Aorta (tissue), 5 donors: Measurements from ENCODE around the gene NACA2. TPM values are rescaled to one million over a fixed set of nuclear protein-coding genes. Genes with fewer than 3 reads are reported as not detected.
"Not testable (repeated sequence)": the region's sequence is repeated elsewhere in the genome, so short reads cannot be mapped to it uniquely, and the experiment has no call there.

Source experiments
- ATAC-seq: fragments of 200-7000 bp; cut with Tn5 transposase; one replicate; pipeline ENCODE4 v1.9.1; 2022; ENCODE audit warnings: moderate library complexity; ENCODE audit not compliant: low FRiP score
- DNase-seq, 2 donors: peaks; one replicate each; pipeline ENCODE4 v3.0.0-alpha.2; 2020
- H3K27ac ChIP-seq, 2 donors: one replicate each; pipeline ENCODE4 v1.5.1; 2013; ENCODE audit warnings: low read length in 2 of 2, mild to moderate bottlenecking in 2 of 2, moderate library complexity in 2 of 2, control low read depth in 1 of 2, inconsistent platforms in 1 of 2, low read depth in 1 of 2
- H3K27me3 ChIP-seq, 2 donors: one replicate each; pipeline ENCODE4 v1.6.1; 2013; ENCODE audit warnings: control low read depth in 1 of 2, low read length in 1 of 2, mild to moderate bottlenecking in 1 of 2, moderate library complexity in 1 of 2; ENCODE audit not compliant: insufficient read depth in 2 of 2, control insufficient read depth in 1 of 2
- H3K36me3 ChIP-seq, 2 donors: one replicate each; pipeline ENCODE4 v1.6.1; 2013; ENCODE audit warnings: control low read depth in 1 of 2, low read length in 1 of 2, mild to moderate bottlenecking in 1 of 2; ENCODE audit not compliant: insufficient read depth in 2 of 2, control insufficient read depth in 1 of 2
- H3K4me1 ChIP-seq, 2 donors: one replicate each; pipeline ENCODE4 v1.6.1; 2013; ENCODE audit warnings: low read length in 2 of 2, control low read depth in 1 of 2, mild to moderate bottlenecking in 1 of 2, moderate library complexity in 1 of 2; ENCODE audit not compliant: insufficient read depth in 2 of 2, control insufficient read depth in 1 of 2
- H3K4me3 ChIP-seq, 2 donors: one replicate each; pipeline ENCODE4 v1.5.1; 2013; ENCODE audit warnings: low read length in 2 of 2, control low read depth in 1 of 2, mild to moderate bottlenecking in 1 of 2
- H3K9me3 ChIP-seq: one replicate; pipeline ENCODE4 v1.6.1; 2013; ENCODE audit warnings: mild to moderate bottlenecking, low read length; ENCODE audit not compliant: control insufficient read depth
- whole genome bisulfite sequencing, 2 donors: extraction: QIAGEN DNeasy Blood & Tissue Kit; methylation state at CpG; one replicate each; pipeline ENCODE4 v1.1.7; 2013; 5-methylcytosine and 5-hydroxymethylcytosine counted together
- intact Hi-C, 2 donors: fragments of 100-400 bp; cut with DNase I; formaldehyde crosslinking; loops; one replicate each; pipeline versions ENCODE4 v1.14.2 to v1.15.0; 2022
- polyA plus RNA-seq, 2 donors: library from polyadenylated mRNA; stranded (reverse); fragments of 200-250 nt; gene quantifications; one replicate each; pipeline ENCODE4 v1.2.3, GENCODE V29; 2013
- total RNA-seq, 2 donors: library from RNA; stranded (reverse); fragmentation: NEBNext Ultra II Directional; extraction: Animal tissue kit (Norgen Biotek cat#: 25700); gene quantifications; one replicate each; pipeline ENCODE4 v1.2.1, GENCODE V29; 2021
- donor health status: healthy with polysubstance abuse.
- donor health status: Bipolar disorder and iron deficiency.
- donor health status: DM: no; HTN: no; CAD: no.
- donor health status: DM: no; HTN: no; CAD: no.
- donor health status: DM: yes; HTN: yes; CAD: no.

The NACA2 gene
- total and polyA plus RNA-seq, 4 donors = 0.20 TPM; not detected in 3

GRCh38 chr17:61579347-61579746 lies 11.7 kb downstream of the NACA2 start:
- WGBS, 2 donors = 61 to 75% methylated on average over 3 of the region's 3 CpGs
- Histone ChIP-seq H3K4me1 (no peaks in the 10 kb centered on the region), H3K36me3 (no peaks in the 10 kb centered on the region), H3K27ac (no peak overlapping the region), H3K4me3 (no peak overlapping the region), H3K9me3 (no peaks in the 10 kb centered on the region), H3K27me3 (no peaks in the 10 kb centered on the region)
- intact Hi-C loops = no loop called here
- ATAC-seq (no peak), DNase-seq (no peak)

GRCh38 chr17:61578645-61579044 lies 12.4 kb downstream of the NACA2 start:
- Histone ChIP-seq H3K27me3 (no peaks in the 10 kb centered on the region), H3K36me3 (no peaks in the 10 kb centered on the region), H3K9me3 (no peaks in the 10 kb centered on the region), H3K4me1 (no peaks in the 10 kb centered on the region), H3K27ac (no peak overlapping the region), H3K4me3 (no peak overlapping the region)
- ATAC-seq (no peak), DNase-seq (no peak)
- WGBS, 2 donors = 83 to 86% methylated on average over 4 of the region's 4 CpGs
- intact Hi-C loops = no loop called here

GRCh38 chr17:61575983-61576382 lies 15.0 kb downstream of the NACA2 start:
- no peak overlapping the region for H3K4me3 ChIP-seq
- H3K9me3 ChIP-seq = no peaks in the 10 kb centered on the region
- H3K36me3 ChIP-seq = no peaks in the 10 kb centered on the region
- WGBS, 2 donors = 95 to 96% methylated on average over 2 of the region's 2 CpGs
- intact Hi-C loops = no loop called here
- H3K27ac ChIP-seq = no peak overlapping the region
- peaks cover 0 to 1% of the 10 kb centered on the region in 2 donors for H3K27me3 ChIP-seq
- ATAC-seq = no peak
- no peaks in the 10 kb centered on the region for H3K4me1 ChIP-seq
- no peak for DNase-seq

GRCh38 chr17:61575352-61575975 lies 15.6 kb downstream of the NACA2 start:
- WGBS, 2 donors = 69 to 71% methylated on average over 5 of the region's 5 CpGs
- H3K4me3 ChIP-seq = no peak overlapping the region
- H3K27ac ChIP-seq = no peak overlapping the region
- intact Hi-C loops = no loop called here
- no peak for ATAC-seq
- DNase-seq = no peak
- no peaks in the 10 kb centered on the region for H3K4me1 ChIP-seq
- H3K27me3 ChIP-seq = peaks cover 0 to 1% of the 10 kb centered on the region in 2 donors
- H3K36me3 ChIP-seq = no peaks in the 10 kb centered on the region
- no peaks in the 10 kb centered on the region for H3K9me3 ChIP-seq

GRCh38 chr17:61574542-61575351 lies 16.3 kb downstream of the NACA2 start:
- ATAC-seq (no peak), DNase-seq (no peak)
- WGBS, 2 donors = 8 to 11% methylated on average over 9 of the region's 9 CpGs
- intact Hi-C loops = no loop called here
- Histone ChIP-seq H3K27ac (no peak overlapping the region), H3K36me3 (no peaks in the 10 kb centered on the region), H3K4me1 (no peaks in the 10 kb centered on the region), H3K9me3 (no peaks in the 10 kb centered on the region), H3K27me3 (peaks cover 0 to 1% of the 10 kb centered on the region in 2 donors), H3K4me3 (no peak overlapping the region)

- ATAC-seq, intact Hi-C loops: not testable (repeated sequence)
- WGBS, 2 donors = 95 to 97% methylated on average over 7 of the region's 7 CpGs
These were observed 18.5 kb downstream of the NACA2 start for GRCh38 chr17:61572547-61572946.

GRCh38 chr17:61571624-61572023 lies 19.4 kb downstream of the NACA2 start:
- Histone ChIP-seq H3K27ac (no peak overlapping the region), H3K4me1 (no peaks in the 10 kb centered on the region), H3K9me3 (no peaks in the 10 kb centered on the region), H3K4me3 (no peak overlapping the region), H3K27me3 (peaks cover 0 to 1% of the 10 kb centered on the region in 2 donors), H3K36me3 (no peaks in the 10 kb centered on the region)
- 93 to 94% methylated on average over 1 of the region's 1 CpG for WGBS, 2 donors
- no peak for ATAC-seq
- DNase-seq = no peak
- intact Hi-C loops = no loop called here

More at GRCh38 chr17:61572547-61572946, 18.5 kb downstream of the NACA2 start:
- not testable (repeated sequence) for H3K9me3 ChIP-seq, H3K36me3 ChIP-seq, DNase-seq, H3K4me1 ChIP-seq, H3K27me3 ChIP-seq, H3K4me3 ChIP-seq, H3K27ac ChIP-seq

GRCh38 chr17:61570118-61570517 lies 20.9 kb downstream of the NACA2 start:
- H3K27ac ChIP-seq = no peak overlapping the region
- no peaks in the 10 kb centered on the region for H3K4me1 ChIP-seq
- DNase-seq (no peak), ATAC-seq (no peak)
- no peaks in the 10 kb centered on the region for H3K36me3 ChIP-seq
- intact Hi-C loops = no loop called here
- H3K27me3 ChIP-seq = peaks cover 0 to 1% of the 10 kb centered on the region in 2 donors
- no peaks in the 10 kb centered on the region for H3K9me3 ChIP-seq
- WGBS, 2 donors = 93 to 96% methylated on average over 1 of the region's 1 CpG
- H3K4me3 ChIP-seq = no peak overlapping the region

GRCh38 chr17:61569525-61569924 lies 21.5 kb downstream of the NACA2 start:
- DNase-seq, H3K27ac ChIP-seq, H3K9me3 ChIP-seq, H3K4me1 ChIP-seq, intact Hi-C loops, H3K27me3 ChIP-seq, H3K4me3 ChIP-seq, H3K36me3 ChIP-seq, ATAC-seq: not testable (repeated sequence)
- WGBS, 2 donors = 91 to 92% methylated on average over 5 of the region's 5 CpGs
